HG03135 (cell line): Measurements from ENCODE around the gene ABCA1.
"Not testable (repeated sequence)": the region's sequence is repeated elsewhere in the genome, so short reads cannot be mapped to it uniquely, and the experiment has no call there.

ENCODE experiments used
- ATAC-seq: cut with Tn5 transposase; IDR thresholded peaks from one replicate; pipeline ENCODE4 v1.9.1; 2021; ENCODE audit warnings: mild to moderate bottlenecking, moderate library complexity; ENCODE audit not compliant: unreplicated experiment

The ABCA1 gene

DNA sequence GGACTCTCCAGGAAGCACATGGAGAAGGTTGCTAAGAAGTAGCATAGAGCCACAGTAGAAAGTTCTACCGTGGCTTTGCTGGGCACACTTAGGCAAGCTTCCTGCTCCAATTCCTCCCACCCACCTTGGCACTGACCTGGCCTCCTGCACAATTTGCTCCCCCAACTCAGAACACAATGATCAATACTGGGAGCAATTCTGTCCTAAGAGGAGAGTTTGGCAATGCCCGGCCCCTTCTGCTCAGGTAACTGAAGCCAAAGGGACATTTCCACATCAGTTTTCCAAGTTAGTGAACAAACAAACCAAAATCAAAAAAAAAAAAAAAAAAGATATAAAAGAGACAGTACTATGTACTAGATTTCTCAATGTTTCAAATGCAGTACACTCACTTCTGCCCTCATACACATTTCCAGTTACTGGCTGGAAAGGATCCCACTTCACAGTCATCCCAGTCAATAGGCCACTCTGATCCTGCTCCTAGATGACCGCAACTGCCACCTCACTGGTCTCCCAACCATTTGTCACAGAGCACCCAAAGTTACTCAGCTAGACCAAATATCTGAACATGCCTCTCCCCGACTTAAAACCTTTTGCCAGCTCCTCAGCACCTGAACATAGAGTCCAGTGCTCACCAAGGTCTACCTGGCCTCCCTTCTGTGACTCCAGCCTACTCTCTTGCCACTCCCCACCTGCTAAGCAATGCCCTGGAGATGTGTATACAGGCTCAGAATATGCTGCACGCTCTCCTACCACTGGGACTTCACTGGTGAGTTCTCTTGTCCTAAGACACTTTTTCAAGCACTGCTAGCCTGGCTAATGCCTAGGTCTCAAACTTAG lies 21.3 kb downstream of the ABCA1 start:
- no peak for ATAC-seq

GRCh38 chr9:104905931-104906330 lies 22.0 kb downstream of the ABCA1 start:
- no peak for ATAC-seq

DNA sequence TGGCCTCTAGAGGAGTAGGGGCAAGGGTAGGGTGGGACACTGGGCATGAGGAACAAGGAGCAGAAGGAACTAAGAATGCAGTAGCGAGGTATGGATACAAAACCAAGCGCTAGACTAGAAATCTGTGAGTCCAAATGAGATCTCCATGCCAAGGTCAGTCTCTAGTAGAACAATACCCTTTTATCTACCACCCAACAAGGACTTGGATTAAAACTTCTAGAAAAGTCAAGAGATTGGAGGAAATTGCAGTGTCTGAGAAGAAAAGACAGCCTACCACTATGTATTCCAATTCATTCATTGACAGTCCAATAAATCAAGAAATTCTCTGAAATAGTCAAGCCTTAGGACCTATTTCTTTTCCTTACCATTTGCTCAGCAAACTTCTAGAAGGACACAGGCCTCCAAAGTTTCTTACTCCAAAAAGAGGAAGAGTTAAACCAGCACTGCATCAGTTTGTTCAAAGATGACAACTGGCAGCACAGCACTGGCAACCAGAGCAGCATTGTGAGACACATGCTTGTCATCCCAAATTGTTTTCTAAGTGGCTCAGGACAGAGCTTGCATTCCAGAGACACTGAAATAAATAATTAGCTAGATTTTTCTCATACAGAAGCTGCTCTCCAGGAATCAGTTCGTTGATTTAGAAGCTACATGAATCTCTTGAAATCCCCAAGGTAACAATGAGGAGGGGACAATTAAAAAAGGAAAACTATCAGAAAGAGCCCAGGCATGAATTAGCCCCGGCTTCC lies 22.6 kb downstream of the ABCA1 start:
- no peak for ATAC-seq

- no peak for ATAC-seq
These were observed 24.3 kb downstream of the ABCA1 start for GRCh38 chr9:104903609-104904008.

DNA sequence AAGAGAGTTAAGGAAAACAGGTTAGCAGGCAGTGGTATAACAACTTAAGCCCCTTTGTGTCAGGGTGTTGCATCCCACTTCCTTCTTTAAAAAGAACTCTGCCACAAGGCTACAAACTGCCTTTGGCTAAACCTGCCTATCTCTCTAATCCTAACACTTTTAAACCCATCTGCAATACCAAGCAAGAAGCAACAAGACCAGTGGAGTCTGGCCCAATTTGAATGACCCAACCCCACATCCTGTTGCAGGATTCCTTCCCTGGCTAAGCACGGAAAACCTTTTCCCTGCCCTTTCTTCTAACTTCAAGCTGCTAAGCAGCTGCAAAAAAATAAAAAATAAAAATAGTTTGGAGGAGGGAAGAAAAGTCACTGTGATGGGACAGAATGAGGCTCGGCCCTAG lies 27.1 kb downstream of the ABCA1 start:
- no peak for ATAC-seq

- ATAC-seq: no peak
These were observed 27.6 kb downstream of the ABCA1 start for GRCh38 chr9:104900324-104900723.

- ATAC-seq: no peak
These were observed 28.2 kb downstream of the ABCA1 start for GRCh38 chr9:104899759-104900247.

DNA sequence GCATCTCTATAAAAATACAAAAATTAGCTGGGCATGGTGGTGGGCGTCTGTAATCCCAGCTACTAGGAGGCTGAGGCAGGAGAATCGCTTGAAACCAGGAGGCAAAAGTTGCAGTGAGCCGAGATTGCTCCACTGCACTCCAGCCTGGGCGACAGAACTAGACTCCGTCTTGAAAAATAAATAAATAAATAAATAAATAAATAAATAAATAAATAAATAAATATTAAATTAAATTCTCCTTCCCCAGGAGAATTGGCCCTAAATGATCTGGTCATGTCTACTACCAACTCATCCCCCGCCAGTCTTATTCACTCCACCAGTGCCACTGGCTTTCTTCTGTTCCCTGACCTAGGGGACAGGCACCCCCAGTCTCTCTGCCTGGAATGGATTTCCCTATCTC lies 29.6 kb downstream of the ABCA1 start:
- not testable (repeated sequence) for ATAC-seq

DNA sequence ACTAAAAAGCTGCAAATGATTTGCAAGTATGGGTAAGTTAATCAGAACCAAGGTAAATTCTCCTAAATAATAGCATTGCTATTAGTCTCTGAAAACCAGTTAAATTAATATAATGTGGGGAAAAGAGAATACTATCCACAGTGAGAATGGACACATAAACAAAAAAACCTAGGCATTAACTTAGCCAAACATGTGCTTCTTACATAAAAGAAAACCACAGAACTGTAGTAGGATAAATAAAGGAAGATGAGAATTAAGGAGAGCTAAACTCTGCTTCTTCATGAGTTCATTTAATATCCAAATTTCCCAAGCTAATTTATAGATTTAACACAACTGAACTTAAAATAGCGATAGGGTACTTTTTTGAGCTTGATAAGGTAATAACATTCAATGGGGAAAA lies 31.8 kb downstream of the ABCA1 start:
- no peak for ATAC-seq

- ATAC-seq: no peak
These were observed 32.4 kb downstream of the ABCA1 start for GRCh38 chr9:104895572-104895971.

DNA sequence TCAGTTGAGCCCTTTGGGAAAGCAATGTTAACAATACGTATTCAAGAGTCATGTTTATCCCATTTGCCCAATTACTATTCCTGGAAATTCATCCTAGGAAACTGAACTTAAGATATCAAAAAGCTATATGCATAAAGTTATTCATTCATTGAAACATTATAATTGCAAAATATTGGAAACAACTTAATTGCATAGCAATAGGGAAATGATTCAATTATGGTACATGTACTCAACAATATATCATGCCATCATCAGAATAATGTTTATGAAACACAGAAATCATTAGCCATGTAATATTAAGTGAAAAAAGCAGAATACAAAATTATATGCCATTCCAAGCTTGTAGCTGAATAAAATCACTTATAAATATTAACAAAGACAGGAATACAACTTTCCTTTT lies 35.3 kb downstream of the ABCA1 start:
- no peak for ATAC-seq

- no peak for ATAC-seq
These were observed 37.6 kb downstream of the ABCA1 start for GRCh38 chr9:104890433-104890770.

- no peak for ATAC-seq
These were observed 41.9 kb downstream of the ABCA1 start for GRCh38 chr9:104885818-104886709.

DNA sequence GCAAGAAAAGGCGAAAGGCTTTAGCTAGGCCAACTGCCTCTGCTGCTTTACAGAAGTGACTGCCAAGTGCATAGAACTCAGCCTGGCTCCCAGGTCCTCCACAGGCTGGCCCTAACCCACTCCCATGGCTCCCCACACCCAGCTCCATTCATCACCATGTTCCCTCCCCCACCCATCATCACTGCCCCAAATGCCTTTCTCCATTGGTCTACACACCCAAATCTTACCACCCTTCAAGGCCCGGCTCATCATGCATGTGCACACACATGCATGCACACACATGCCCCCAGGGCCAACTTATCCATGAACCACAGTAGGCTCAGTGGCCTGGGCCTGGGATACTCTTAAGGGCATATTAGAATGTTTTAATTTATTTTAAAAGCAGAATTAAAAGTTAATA lies 44.8 kb downstream of the ABCA1 start:
- ATAC-seq: no peak

GRCh38 chr9:104882566-104882965 lies 45.4 kb downstream of the ABCA1 start:
- no peak for ATAC-seq

DNA sequence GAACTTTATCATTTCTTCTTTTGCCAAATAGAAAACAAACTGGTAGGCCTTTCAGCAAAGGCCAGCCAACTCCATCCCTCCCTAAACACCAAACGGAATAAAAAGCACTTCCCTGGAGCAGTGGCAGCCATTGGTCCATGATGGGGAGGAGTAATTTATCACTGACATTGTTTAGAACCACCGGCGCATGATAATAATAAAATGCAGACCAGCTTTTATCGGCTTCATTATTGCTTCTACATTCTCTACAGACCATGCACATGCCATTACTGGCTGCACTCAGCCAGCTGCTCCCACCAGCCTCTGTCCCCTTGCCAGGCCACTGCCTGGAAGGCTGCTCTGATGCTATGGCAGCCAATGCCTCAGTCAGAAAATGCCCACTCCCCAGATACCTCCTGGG lies 45.9 kb downstream of the ABCA1 start:
- no peak for ATAC-seq

DNA sequence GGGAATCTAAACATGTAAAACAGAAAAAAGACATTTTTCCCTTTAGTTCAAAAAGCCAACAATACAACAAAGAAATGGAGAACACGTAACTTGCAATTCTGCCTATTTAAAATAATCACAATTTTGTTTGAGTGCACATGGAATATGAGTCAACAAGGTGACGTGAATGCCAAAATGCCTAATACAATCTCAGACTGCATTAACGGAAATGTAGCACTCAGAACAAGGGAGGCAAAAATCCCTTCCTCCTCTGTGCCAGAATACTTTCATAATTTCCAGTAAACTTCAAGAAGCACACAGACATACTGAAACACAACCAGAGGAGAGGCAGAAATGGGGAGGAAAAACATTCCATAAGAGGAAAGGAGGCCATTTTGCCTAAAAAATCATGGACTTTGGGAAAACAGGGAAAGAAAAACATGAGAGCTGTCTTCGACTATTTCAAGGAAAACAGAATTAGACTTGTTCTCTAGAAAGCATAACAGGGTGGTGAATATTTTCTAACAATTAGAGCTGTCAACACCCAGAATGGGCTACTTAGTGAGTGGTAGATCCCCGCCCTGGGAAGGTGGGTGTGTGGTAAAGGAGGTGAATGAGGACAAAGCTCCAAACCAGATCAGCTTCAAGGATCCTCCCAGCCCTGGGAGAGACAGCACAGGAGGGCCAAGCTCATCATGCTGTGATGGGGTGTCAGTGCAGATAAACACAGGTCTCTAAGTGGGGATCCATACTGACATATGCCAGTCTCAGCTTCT lies 48.2 kb downstream of the ABCA1 start:
- ATAC-seq: no peak

DNA sequence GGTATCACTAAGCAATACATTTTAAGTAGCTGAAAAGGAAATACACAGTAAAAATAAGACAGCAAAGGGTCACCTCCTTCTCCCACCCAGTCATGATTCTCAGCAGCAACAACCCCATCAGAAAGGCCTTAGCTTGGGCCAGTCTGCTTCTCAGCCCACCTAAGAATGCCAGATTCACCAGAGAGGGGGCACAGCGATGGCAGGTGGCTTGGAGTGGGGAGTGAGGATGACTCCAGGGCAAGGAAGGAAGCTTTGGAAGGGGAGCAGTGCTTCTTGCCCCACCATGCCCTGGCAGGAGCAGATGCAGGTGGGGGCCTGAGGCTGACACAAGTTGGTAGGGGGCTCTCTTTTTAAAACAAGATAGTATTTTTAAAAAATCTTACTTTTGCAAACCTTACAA lies 51.4 kb downstream of the ABCA1 start:
- ATAC-seq: no peak

GRCh38 chr9:104875897-104876296 lies 52.1 kb downstream of the ABCA1 start:
- no peak for ATAC-seq

DNA sequence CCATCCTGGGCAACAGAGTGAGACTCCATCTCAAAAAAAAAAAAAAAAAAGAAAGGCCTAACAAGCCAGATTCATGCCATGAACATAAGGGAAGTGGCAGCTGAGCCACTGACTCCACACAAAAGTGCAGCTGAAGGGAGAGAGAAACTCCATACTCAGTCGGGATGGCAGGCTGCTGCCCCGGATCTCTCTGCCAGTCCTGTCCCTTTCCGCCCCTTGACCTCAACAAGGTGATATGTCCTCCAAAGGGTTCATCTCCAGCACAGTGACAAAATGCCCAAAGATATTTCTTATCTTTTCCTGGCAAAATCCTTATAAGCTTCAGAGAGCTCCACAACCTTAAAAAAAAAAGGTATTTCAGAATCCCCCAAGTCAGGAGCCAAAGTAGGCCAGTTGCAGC lies 52.6 kb downstream of the ABCA1 start:
- ATAC-seq: no peak

DNA sequence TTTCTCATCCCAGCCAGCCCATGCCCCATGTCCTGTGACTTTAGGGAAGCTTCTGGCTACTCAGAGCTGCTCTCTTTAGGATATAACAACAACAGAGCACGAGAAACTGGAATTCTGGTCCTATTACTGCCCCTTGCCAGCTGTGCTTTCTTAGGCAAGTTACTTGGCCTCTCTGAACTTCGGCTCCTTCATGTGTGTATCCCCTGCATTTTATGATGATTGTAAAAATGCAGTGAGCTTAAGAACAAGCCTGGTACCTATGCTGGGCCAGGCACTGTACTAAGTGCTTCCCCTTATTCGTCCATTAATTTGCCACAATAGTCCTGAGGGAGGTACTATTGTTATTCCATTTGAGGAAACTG lies 54.5 kb downstream of the ABCA1 start:
- no peak for ATAC-seq
